HL-60 (cell line): Measurements from ENCODE around the gene RGMB.

ENCODE experiments used
- CTCF ChIP-seq: IDR thresholded peaks from one replicate; pipeline ENCODE4 v1.5.1; 2011; ENCODE audit warnings: low read length, control low read depth, inconsistent platforms; ENCODE audit not compliant: insufficient read depth
- POLR2AphosphoS5 ChIP-seq: IDR thresholded peaks from 2 replicates; pipeline ENCODE4 v1.6.1; 2012; ENCODE audit warnings: low read depth

GRCh38 chr5:98791001-98791519, 17.6 kb downstream of the RGMB start:
- TF ChIP-seq CTCF: no peak
- TF ChIP-seq POLR2AphosphoS5: no peak
